ENCODE results near the gene KDM1B. TPM values are rescaled to one million over a fixed set of nuclear protein-coding genes. Genes with fewer than 3 reads are reported as not detected.

KDM1B gene
- total RNA-seq, 2 donors from 2014 or later: 8.7 to 15.5 TPM

- Histone ChIP-seq H3K4me1 (no peaks in the 10 kb centered on the region), H3K27me3 (no peaks in the 10 kb centered on the region), H3K27ac (no peak overlapping the region), H3K4me3 (no peak overlapping the region), H3K9me3 (no peaks in the 10 kb centered on the region), H3K36me3 (peaks cover 44% of the 10 kb centered on the region)
- TF ChIP-seq, protein P1, sequence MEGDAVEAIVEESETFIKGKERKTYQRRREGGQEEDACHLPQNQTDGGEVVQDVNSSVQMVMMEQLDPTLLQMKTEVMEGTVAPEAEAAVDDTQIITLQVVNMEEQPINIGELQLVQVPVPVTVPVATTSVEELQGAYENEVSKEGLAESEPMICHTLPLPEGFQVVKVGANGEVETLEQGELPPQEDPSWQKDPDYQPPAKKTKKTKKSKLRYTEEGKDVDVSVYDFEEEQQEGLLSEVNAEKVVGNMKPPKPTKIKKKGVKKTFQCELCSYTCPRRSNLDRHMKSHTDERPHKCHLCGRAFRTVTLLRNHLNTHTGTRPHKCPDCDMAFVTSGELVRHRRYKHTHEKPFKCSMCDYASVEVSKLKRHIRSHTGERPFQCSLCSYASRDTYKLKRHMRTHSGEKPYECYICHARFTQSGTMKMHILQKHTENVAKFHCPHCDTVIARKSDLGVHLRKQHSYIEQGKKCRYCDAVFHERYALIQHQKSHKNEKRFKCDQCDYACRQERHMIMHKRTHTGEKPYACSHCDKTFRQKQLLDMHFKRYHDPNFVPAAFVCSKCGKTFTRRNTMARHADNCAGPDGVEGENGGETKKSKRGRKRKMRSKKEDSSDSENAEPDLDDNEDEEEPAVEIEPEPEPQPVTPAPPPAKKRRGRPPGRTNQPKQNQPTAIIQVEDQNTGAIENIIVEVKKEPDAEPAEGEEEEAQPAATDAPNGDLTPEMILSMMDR (IDR thresholded peaks at IDR 0.05): no peak
- DNase-seq (ENCODE audit: low spot score): no peak
Observed at GRCh38 chr6:18135171-18135570, 20.1 kb upstream of the KDM1B start.

DNA sequence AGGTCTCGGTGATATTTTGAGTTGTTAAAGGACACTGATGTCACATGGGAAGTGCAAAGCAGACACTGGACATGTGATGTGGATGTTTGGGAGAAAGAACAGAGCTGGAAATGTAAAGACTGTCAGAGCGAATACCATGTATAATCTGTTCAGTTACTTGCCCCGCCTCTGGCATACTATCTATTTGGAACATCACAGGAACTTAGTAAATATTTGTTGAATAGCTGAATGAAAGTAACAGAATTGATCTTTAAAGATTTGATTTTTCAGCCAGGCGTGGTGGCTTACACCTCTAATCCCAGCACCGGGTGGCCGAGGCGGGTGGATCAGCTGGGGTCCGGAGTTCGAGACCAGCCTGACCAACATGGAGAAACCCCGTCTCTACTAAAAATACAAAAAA is 19.0 kb upstream of the KDM1B start:
- Histone ChIP-seq H3K9me3 (no peaks in the 10 kb centered on the region), H3K27me3 (no peaks in the 10 kb centered on the region), H3K4me1 (no peaks in the 10 kb centered on the region), H3K4me3 (no peak overlapping the region), H3K27ac (no peak overlapping the region), H3K36me3 (peaks cover 33% of the 10 kb centered on the region)
- no peak for DNase-seq (ENCODE audit: low spot score)
- TF ChIP-seq, protein P1 (IDR thresholded peaks at IDR 0.05): no peak

DNA sequence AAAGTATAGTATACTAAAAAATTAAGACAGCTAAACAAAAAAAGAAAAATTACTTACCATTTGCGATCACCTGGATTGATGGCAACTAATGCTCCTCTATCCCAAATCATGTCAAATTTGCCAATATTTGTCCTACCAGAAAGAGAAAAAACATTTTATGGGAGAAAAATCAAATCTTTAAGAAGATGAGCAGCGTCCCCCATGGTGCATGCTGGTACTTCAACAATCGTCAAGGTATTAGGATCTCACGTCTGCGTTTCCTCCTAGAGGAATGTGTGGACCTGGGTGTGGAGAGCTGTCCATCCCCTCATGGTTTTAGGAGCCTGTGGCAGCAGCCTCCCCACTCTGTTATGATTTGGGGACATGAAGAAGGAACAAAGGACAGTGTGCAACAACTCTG is 16.3 kb upstream of the KDM1B start:
- TF ChIP-seq, protein P1 (IDR thresholded peaks at IDR 0.05): no peak
- Histone ChIP-seq H3K9me3 (no peaks in the 10 kb centered on the region), H3K4me3 (no peak overlapping the region), H3K27me3 (no peaks in the 10 kb centered on the region), H3K27ac (no peak overlapping the region), H3K4me1 (no peaks in the 10 kb centered on the region), H3K36me3 (peaks cover 37% of the 10 kb centered on the region)
- DNase-seq (ENCODE audit: low spot score): no peak

DNA sequence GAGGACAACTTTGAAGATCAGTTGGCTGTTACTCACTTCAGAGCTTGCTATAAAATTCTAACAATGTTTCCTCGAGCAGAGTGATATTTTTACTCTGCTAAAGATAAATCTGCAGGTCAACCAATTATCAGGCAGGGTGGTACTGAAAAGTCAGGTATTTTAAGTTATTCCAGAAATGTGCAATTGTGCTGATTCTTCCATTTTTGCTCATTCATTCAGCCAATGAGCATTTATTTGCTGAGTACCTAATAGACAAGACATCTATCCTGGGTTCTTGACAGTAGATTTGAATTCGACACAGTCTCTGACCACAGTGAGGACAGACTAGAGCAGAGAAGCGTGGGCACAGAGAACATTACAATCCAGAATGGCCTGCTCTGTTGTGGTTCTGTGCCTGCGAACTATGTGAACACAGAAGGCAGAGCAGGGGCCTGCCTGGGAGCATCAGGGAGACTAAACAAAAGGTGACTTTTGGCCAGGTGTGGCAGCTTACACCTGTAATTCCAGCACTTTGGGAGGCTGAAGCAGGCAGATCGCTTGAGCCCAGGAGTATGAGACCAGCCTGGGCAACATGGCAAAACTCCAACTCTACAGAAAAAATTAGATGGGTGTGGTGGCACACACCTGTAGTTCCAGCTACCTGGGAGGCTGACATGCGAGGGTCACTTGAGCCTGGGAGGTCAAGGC is 15.1 kb upstream of the KDM1B start:
- DNase-seq (ENCODE audit: low spot score): no peak
- Histone ChIP-seq H3K27me3 (no peaks in the 10 kb centered on the region), H3K27ac (no peak overlapping the region), H3K4me1 (no peaks in the 10 kb centered on the region), H3K36me3 (peaks cover 37% of the 10 kb centered on the region), H3K4me3 (no peak overlapping the region), H3K9me3 (no peaks in the 10 kb centered on the region)
- TF ChIP-seq, protein P1 (IDR thresholded peaks at IDR 0.05): no peak

GRCh38 chr6:18141805-18142590 is 13.2 kb upstream of the KDM1B start:
- Histone ChIP-seq H3K4me1 (no peaks in the 10 kb centered on the region), H3K27me3 (no peaks in the 10 kb centered on the region), H3K4me3 (no peak overlapping the region), H3K9me3 (no peaks in the 10 kb centered on the region), H3K27ac (no peak overlapping the region), H3K36me3 (peaks cover 44% of the 10 kb centered on the region)
- DNase-seq (ENCODE audit: low spot score): no peak
- TF ChIP-seq, protein P1 (IDR thresholded peaks at IDR 0.05): no peak
